ENCODE measurements around the gene MMP14. TPM values are rescaled to one million over a fixed set of nuclear protein-coding genes. Genes with fewer than 3 reads are reported as not detected.
A peak's percentile ranks its signal among the peaks of the same experiment; 100 is the strongest.
"Not testable (repeated sequence)": the region's sequence is repeated elsewhere in the genome, so short reads cannot be mapped to it uniquely, and the experiment has no call there.

MMP14 gene
- total RNA-seq, 1 experiment from 2014 or later: 117 TPM

GRCh38 chr14:22852178-22852577 lies 15.8 kb downstream of the MMP14 start:
- not testable (repeated sequence) for DNase-seq (ENCODE audit: low read depth in 1 of 2, low spot score in 2 of 2); H3K9me3 ChIP-seq (replicated peaks); H3K4me3 ChIP-seq; H3K27me3 ChIP-seq (replicated peaks); H3K36me3 ChIP-seq
- H3K27ac ChIP-seq: peak overlapping the region; percentile 53; the same call in 1 of the 2 replicates
- H3K4me1 ChIP-seq (replicated peaks): peaks cover 36% of the 10 kb centered on the region

- Histone ChIP-seq H3K9me3 (replicated peaks) (no peaks in the 10 kb centered on the region), H3K27me3 (replicated peaks) (no peaks in the 10 kb centered on the region), H3K4me3 (no peak overlapping the region), H3K4me1 (replicated peaks) (peaks cover 36% of the 10 kb centered on the region), H3K36me3 (no peaks in the 10 kb centered on the region), H3K27ac (no peak overlapping the region)
- DNase-seq (ENCODE audit: low read depth in 1 of 2, low spot score in 2 of 2): no peak
Measured at GRCh38 chr14:22852599-22852939, 16.2 kb downstream of the MMP14 start.

- H3K4me1 ChIP-seq (replicated peaks): peaks cover 30% of the 10 kb centered on the region
- no peaks in the 10 kb centered on the region for H3K9me3 ChIP-seq (replicated peaks)
- no peak overlapping the region for H3K27ac ChIP-seq
- no peaks in the 10 kb centered on the region for H3K27me3 ChIP-seq (replicated peaks)
- peak; percentile 83 to 86 for DNase-seq (ENCODE audit: low read depth in 1 of 2, low spot score in 2 of 2)
- H3K4me3 ChIP-seq: peak overlapping the region; percentile 31
- no peaks in the 10 kb centered on the region for H3K36me3 ChIP-seq
Measured at GRCh38 chr14:22852940-22853767, 16.8 kb downstream of the MMP14 start.

GRCh38 chr14:22854296-22854695 lies 17.9 kb downstream of the MMP14 start:
- not testable (repeated sequence) for H3K27ac ChIP-seq; H3K36me3 ChIP-seq; DNase-seq (ENCODE audit: low read depth in 1 of 2, low spot score in 2 of 2); H3K4me3 ChIP-seq; H3K9me3 ChIP-seq (replicated peaks); H3K27me3 ChIP-seq (replicated peaks)
- peaks cover 23% of the 10 kb centered on the region for H3K4me1 ChIP-seq (replicated peaks)

GRCh38 chr14:22854963-22855724 lies 18.8 kb downstream of the MMP14 start:
- Histone ChIP-seq H3K27ac (no peak overlapping the region), H3K4me3 (no peak overlapping the region), H3K4me1 (replicated peaks) (peaks cover 23% of the 10 kb centered on the region), H3K36me3 (no peaks in the 10 kb centered on the region), H3K9me3 (replicated peaks) (no peaks in the 10 kb centered on the region), H3K27me3 (replicated peaks) (no peaks in the 10 kb centered on the region)
- DNase-seq (ENCODE audit: low read depth in 1 of 2, low spot score in 2 of 2): no peak

GRCh38 chr14:22856428-22856827 lies 20.0 kb downstream of the MMP14 start:
- Histone ChIP-seq H3K27me3 (replicated peaks) (no peaks in the 10 kb centered on the region), H3K27ac (no peak overlapping the region), H3K4me3 (no peak overlapping the region), H3K4me1 (replicated peaks) (peaks cover 12% of the 10 kb centered on the region), H3K36me3 (no peaks in the 10 kb centered on the region), H3K9me3 (replicated peaks) (no peaks in the 10 kb centered on the region)
- no peak for DNase-seq (ENCODE audit: low read depth in 1 of 2, low spot score in 2 of 2)

- H3K9me3 ChIP-seq (replicated peaks); H3K4me1 ChIP-seq (replicated peaks); H3K27me3 ChIP-seq (replicated peaks); H3K36me3 ChIP-seq; H3K4me3 ChIP-seq; DNase-seq (ENCODE audit: low read depth in 1 of 2, low spot score in 2 of 2); H3K27ac ChIP-seq: not testable (repeated sequence)
Measured at GRCh38 chr14:22860377-22860776, 24.0 kb downstream of the MMP14 start.

- no peak for DNase-seq (ENCODE audit: low read depth in 1 of 2, low spot score in 2 of 2)
- Histone ChIP-seq H3K4me1 (replicated peaks) (no peaks in the 10 kb centered on the region), H3K9me3 (replicated peaks) (no peaks in the 10 kb centered on the region), H3K36me3 (no peaks in the 10 kb centered on the region), H3K27ac (no peak overlapping the region), H3K4me3 (no peak overlapping the region), H3K27me3 (replicated peaks) (no peaks in the 10 kb centered on the region)
Measured at GRCh38 chr14:22861651-22862050, 25.3 kb downstream of the MMP14 start.

- Histone ChIP-seq H3K27me3 (replicated peaks) (no peaks in the 10 kb centered on the region), H3K4me3 (no peak overlapping the region), H3K27ac (no peak overlapping the region), H3K9me3 (replicated peaks) (no peaks in the 10 kb centered on the region), H3K36me3 (no peaks in the 10 kb centered on the region), H3K4me1 (replicated peaks) (no peaks in the 10 kb centered on the region)
- DNase-seq (ENCODE audit: low read depth in 1 of 2, low spot score in 2 of 2): no peak
Measured at GRCh38 chr14:22864979-22865378, 28.6 kb downstream of the MMP14 start.

- no peaks in the 10 kb centered on the region for H3K36me3 ChIP-seq
- DNase-seq (ENCODE audit: low read depth in 1 of 2, low spot score in 2 of 2): no peak
- no peaks in the 10 kb centered on the region for H3K9me3 ChIP-seq (replicated peaks)
- no peak overlapping the region for H3K4me3 ChIP-seq
- H3K27me3 ChIP-seq (replicated peaks): no peaks in the 10 kb centered on the region
- H3K4me1 ChIP-seq (replicated peaks): peaks cover 4% of the 10 kb centered on the region
- no peak overlapping the region for H3K27ac ChIP-seq
Measured at GRCh38 chr14:22865424-22866405, 29.3 kb downstream of the MMP14 start.

- Histone ChIP-seq H3K36me3 (no peaks in the 10 kb centered on the region), H3K4me1 (replicated peaks) (peaks cover 11% of the 10 kb centered on the region), H3K9me3 (replicated peaks) (no peaks in the 10 kb centered on the region), H3K27me3 (replicated peaks) (no peaks in the 10 kb centered on the region), H3K27ac (no peak overlapping the region), H3K4me3 (no peak overlapping the region)
- no peak for DNase-seq (ENCODE audit: low read depth in 1 of 2, low spot score in 2 of 2)
Measured at GRCh38 chr14:22866874-22867273, 30.5 kb downstream of the MMP14 start.

GRCh38 chr14:22870811-22871223 lies 34.4 kb downstream of the MMP14 start:
- peaks cover 16% of the 10 kb centered on the region for H3K4me1 ChIP-seq (replicated peaks)
- no peaks in the 10 kb centered on the region for H3K27me3 ChIP-seq (replicated peaks)
- peaks cover 24% of the 10 kb centered on the region for H3K36me3 ChIP-seq
- H3K4me3 ChIP-seq: peak overlapping the region; percentile 87
- H3K27ac ChIP-seq: peak overlapping the region; percentile 81
- H3K9me3 ChIP-seq (replicated peaks): no peaks in the 10 kb centered on the region
- no peak for DNase-seq (ENCODE audit: low read depth in 1 of 2, low spot score in 2 of 2)

GRCh38 chr14:22871224-22872032 lies 35.0 kb downstream of the MMP14 start, which contains the start of gene LRP10:
TSS of gene LRP10 (plus strand) at chr14:22871740. CDS start at chr14:22872304, 564 bp downstream.
- Histone ChIP-seq H3K27ac (peak within 1 kb of the TSS; percentile 81), H3K4me3 (peak within 1 kb of the TSS; percentile 87), H3K27me3 (replicated peaks) (no peaks in the 10 kb centered on the region), H3K36me3 (peaks cover 30% of the 10 kb centered on the region), H3K9me3 (replicated peaks) (no peaks in the 10 kb centered on the region), H3K4me1 (replicated peaks) (peaks cover 16% of the 10 kb centered on the region)
- peak; percentile 87 to 88 for DNase-seq (ENCODE audit: low read depth in 1 of 2, low spot score in 2 of 2)
